Trophoblast cell (in vitro differentiated cells and primary cell): ENCODE measurements around the gene TUBA1C.
"Not testable (repeated sequence)": the region's sequence is repeated elsewhere in the genome, so short reads cannot be mapped to it uniquely, and the experiment has no call there.

Source experiments
- DNase-seq, 2 donors: peaks; one replicate each; pipeline ENCODE4 v3.0.0-alpha.2; 2016
- H2AFZ ChIP-seq: 2 replicates; pipeline ENCODE4 v1.6.1; 2013; ENCODE audit warnings: low read length, moderate library complexity, mild to moderate bottlenecking; ENCODE audit not compliant: insufficient read depth, poor library complexity
- H2AK5ac ChIP-seq: 2 replicates; pipeline ENCODE4 v1.6.1; 2013; ENCODE audit warnings: mild to moderate bottlenecking, low read length
- H2BK120ac ChIP-seq: 2 replicates; pipeline ENCODE4 v1.6.1; 2013; ENCODE audit warnings: low read length, mild to moderate bottlenecking, moderate library complexity; ENCODE audit not compliant: insufficient read depth, poor library complexity
- H2BK12ac ChIP-seq: 2 replicates; pipeline ENCODE4 v1.6.1; 2013; ENCODE audit warnings: mild to moderate bottlenecking, low read length, moderate library complexity
- H2BK5ac ChIP-seq: 2 replicates; pipeline ENCODE4 v1.6.1; 2013; ENCODE audit warnings: low read length, low read depth, moderate library complexity, mild to moderate bottlenecking; ENCODE audit not compliant: poor library complexity
- H3K14ac ChIP-seq: 2 replicates; pipeline ENCODE4 v1.6.1; 2013; ENCODE audit warnings: mild to moderate bottlenecking, low read length
- H3K18ac ChIP-seq: 2 replicates; pipeline ENCODE4 v1.6.1; 2013; ENCODE audit warnings: mild to moderate bottlenecking, low read length
- H3K23ac ChIP-seq: 2 replicates; pipeline ENCODE4 v1.6.1; 2013; ENCODE audit warnings: low read length
- H3K27ac ChIP-seq: 2 replicates; pipeline ENCODE4 v1.5.1; 2013; ENCODE audit warnings: low read depth, mild to moderate bottlenecking, inconsistent platforms, low read length, moderate library complexity
- H3K27me3 ChIP-seq: 2 replicates; pipeline ENCODE4 v1.6.1; 2013; ENCODE audit warnings: inconsistent platforms, mild to moderate bottlenecking, low read length, moderate library complexity; ENCODE audit not compliant: insufficient read depth
- H3K36me3 ChIP-seq, 2 experiments: 1 replicate in 1 of 2; 2 replicates in 1 of 2; pipeline ENCODE4 v1.6.1; 2013; ENCODE audit warnings: low read length in 2 of 2, mild to moderate bottlenecking in 2 of 2, moderate library complexity in 1 of 2; ENCODE audit not compliant: insufficient read depth in 2 of 2, control insufficient read depth in 1 of 2
- H3K4ac ChIP-seq: 2 replicates; pipeline ENCODE4 v1.6.1; 2013; ENCODE audit warnings: low read depth, mild to moderate bottlenecking, low read length, moderate library complexity
- H3K4me1 ChIP-seq, 2 experiments: 1 replicate in 1 of 2; 2 replicates in 1 of 2; pipeline ENCODE4 v1.6.1; 2013; ENCODE audit warnings: low read length in 2 of 2, mild to moderate bottlenecking in 2 of 2, moderate library complexity in 1 of 2; ENCODE audit not compliant: insufficient read depth in 2 of 2, control insufficient read depth in 1 of 2
- H3K4me2 ChIP-seq: 2 replicates; pipeline ENCODE4 v1.6.1; 2013; ENCODE audit warnings: inconsistent platforms, mild to moderate bottlenecking, low read length, moderate library complexity
- H3K4me3 ChIP-seq: 2 replicates; pipeline ENCODE4 v1.5.1; 2013; ENCODE audit warnings: mild to moderate bottlenecking, low read depth, low read length, inconsistent platforms
- H3K79me1 ChIP-seq: one replicate; pipeline ENCODE4 v1.6.1; 2013; ENCODE audit warnings: low read length
- H3K79me2 ChIP-seq: 2 replicates; pipeline ENCODE4 v1.6.1; 2013; ENCODE audit warnings: low read length, mild to moderate bottlenecking; ENCODE audit not compliant: control insufficient read depth, insufficient read depth, poor library complexity
- H3K9ac ChIP-seq: 2 replicates; pipeline ENCODE4 v1.6.1; 2013; ENCODE audit warnings: mild to moderate bottlenecking, low read length
- H3K9me3 ChIP-seq: 2 replicates; pipeline ENCODE4 v1.6.1; 2013; ENCODE audit warnings: low read depth, mild to moderate bottlenecking, control low read depth, inconsistent platforms, low read length; ENCODE audit not compliant: insufficient read depth
- H4K12ac ChIP-seq: 2 replicates; pipeline ENCODE4 v1.6.1; 2013; ENCODE audit warnings: low read depth, mild to moderate bottlenecking, low read length, moderate library complexity
- H4K8ac ChIP-seq: 2 replicates; pipeline ENCODE4 v1.6.1; 2013; ENCODE audit warnings: low read depth, mild to moderate bottlenecking, low read length, moderate library complexity
- H4K91ac ChIP-seq: one replicate; pipeline ENCODE4 v1.6.1; 2013; ENCODE audit warnings: low read depth, mild to moderate bottlenecking, low read length, moderate library complexity
- WGBS: extraction: QIAGEN DNeasy Blood & Tissue Kit; methylation state at CpG from one replicate; pipeline ENCODE4 v1.1.7; 2013; ENCODE audit warnings: missing lambda C conversion rate; ENCODE audit not compliant: insufficient read length, insufficient coverage; ENCODE audit errors: extremely low coverage; 5-methylcytosine and 5-hydroxymethylcytosine counted together

Gene TUBA1C

DNA sequence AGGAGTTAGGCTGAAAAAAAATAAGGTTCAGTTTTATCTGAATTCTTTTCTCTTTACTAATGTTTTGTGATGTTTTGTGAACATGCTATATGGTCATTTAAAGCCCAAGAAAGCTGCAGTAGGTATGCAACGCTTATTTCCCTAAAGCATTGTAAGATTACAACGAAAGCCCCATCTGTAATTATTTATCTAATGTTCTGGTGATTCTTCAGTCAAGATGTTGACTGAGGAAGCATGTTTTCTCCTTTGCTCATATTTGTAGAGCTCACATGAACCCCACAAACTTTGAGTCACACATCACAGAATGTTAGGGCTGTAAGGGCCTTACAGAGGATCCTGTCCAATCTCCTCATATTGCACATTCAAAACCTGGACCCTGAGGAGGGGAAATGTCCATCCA lies 3.2 kb upstream of the TUBA1C start:
- H3K4me3 ChIP-seq: no peak overlapping the region
- no peaks in the 10 kb centered on the region for H3K27me3 ChIP-seq
- no peak overlapping the region for H3K9ac ChIP-seq
- no peak overlapping the region for H4K91ac ChIP-seq
- H2BK5ac ChIP-seq: no peak overlapping the region
- peaks cover 19% of the 10 kb centered on the region for H3K79me2 ChIP-seq
- H3K18ac ChIP-seq: no peak overlapping the region
- no peak overlapping the region for H3K23ac ChIP-seq
- H4K8ac ChIP-seq: no peak overlapping the region
- no peak overlapping the region for H3K4ac ChIP-seq
- no CpG with 5 or more reads among the region's 2 CpGs for WGBS
- peaks cover 0 to 3% of the 10 kb centered on the region in 2 experiments for H3K4me1 ChIP-seq
- H2BK120ac ChIP-seq: no peak overlapping the region
- H3K14ac ChIP-seq: no peak overlapping the region
- no peak overlapping the region for H2AK5ac ChIP-seq
- DNase-seq: peak in 1 of 2 donors; percentile 23
- H3K4me2 ChIP-seq: no peak overlapping the region
- no peak overlapping the region for H3K27ac ChIP-seq
- H3K36me3 ChIP-seq: peaks cover 3% of the 10 kb centered on the region in 2 experiments
- H2AFZ ChIP-seq: no peak overlapping the region
- H4K12ac ChIP-seq: no peak overlapping the region
- H2BK12ac ChIP-seq: no peak overlapping the region
- H3K79me1 ChIP-seq: peaks cover 15% of the 10 kb centered on the region
- no peaks in the 10 kb centered on the region for H3K9me3 ChIP-seq

DNA sequence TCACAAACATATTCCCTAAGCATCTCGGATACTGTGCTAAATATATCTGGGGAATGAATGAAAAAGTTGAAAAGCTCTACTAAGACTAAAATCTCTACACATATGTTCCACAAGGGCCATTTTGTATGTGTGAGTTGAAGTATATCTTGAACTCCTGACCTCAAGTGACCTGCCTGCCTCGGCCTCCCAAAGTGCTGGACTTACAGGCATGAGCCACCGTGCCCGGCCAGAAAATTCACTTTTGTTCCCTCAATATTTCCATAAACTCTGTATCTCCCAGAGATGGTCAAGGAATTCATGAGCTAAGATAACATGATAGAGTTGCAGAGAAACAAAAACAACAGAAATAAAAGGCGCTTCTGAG lies 1.5 kb upstream of the TUBA1C start:
- H3K4me3 ChIP-seq: no peak overlapping the region
- H2BK12ac ChIP-seq: no peak overlapping the region
- H3K27ac ChIP-seq: no peak overlapping the region
- DNase-seq: no peak
- H3K9ac ChIP-seq: no peak overlapping the region
- H3K23ac ChIP-seq: no peak overlapping the region
- H3K14ac ChIP-seq: no peak overlapping the region
- no CpG with 5 or more reads among the region's 5 CpGs for WGBS
- H2BK5ac ChIP-seq: no peak overlapping the region
- no peaks in the 10 kb centered on the region for H3K27me3 ChIP-seq
- H4K91ac ChIP-seq: no peak overlapping the region
- no peak overlapping the region for H4K8ac ChIP-seq
- no peak overlapping the region for H2AFZ ChIP-seq
- no peak overlapping the region for H2BK120ac ChIP-seq
- H4K12ac ChIP-seq: no peak overlapping the region
- no peak overlapping the region for H3K4ac ChIP-seq
- H3K36me3 ChIP-seq: peaks cover 10% of the 10 kb centered on the region in 2 experiments
- peaks cover 15% of the 10 kb centered on the region for H3K79me1 ChIP-seq
- H3K4me2 ChIP-seq: peak overlapping the region; percentile 23
- H3K18ac ChIP-seq: no peak overlapping the region
- H3K4me1 ChIP-seq: peaks cover 11 to 14% of the 10 kb centered on the region in 2 experiments
- no peaks in the 10 kb centered on the region for H3K9me3 ChIP-seq
- H3K79me2 ChIP-seq: peaks cover 28% of the 10 kb centered on the region
- no peak overlapping the region for H2AK5ac ChIP-seq

DNA sequence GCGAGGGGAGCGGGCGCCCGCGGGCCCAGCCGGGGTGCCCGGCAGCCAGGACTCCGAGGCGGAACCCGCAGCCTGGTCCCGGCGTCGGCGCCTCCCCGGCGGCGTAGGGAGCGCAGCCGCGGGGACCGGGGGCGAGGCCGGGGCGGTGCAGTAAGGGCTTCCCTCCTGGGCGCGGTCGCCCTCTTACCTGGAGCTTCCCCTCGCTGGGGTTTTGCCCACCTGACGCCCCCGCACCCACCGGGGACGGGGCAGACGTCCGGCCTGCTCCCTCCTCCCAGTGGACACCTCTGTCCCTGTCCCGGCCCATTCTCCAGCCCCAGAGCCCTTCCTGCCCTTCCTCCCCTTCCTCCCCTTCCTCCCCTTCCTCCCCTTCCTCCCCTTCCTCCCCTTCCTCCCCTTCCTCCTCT lies 413 bp upstream of the TUBA1C start:
- Histone ChIP-seq H4K91ac (peak overlapping the region; percentile 98), H3K36me3 (peaks cover 14% of the 10 kb centered on the region in 2 experiments), H3K4ac (peak overlapping the region; percentile 95), H2BK120ac (peak overlapping the region; percentile 90), H3K4me1 (peaks cover 11 to 14% of the 10 kb centered on the region in 2 experiments), H2BK12ac (no peak overlapping the region), H3K27ac (peak overlapping the region; percentile 84), H2BK5ac (peak overlapping the region; percentile 81), H3K79me1 (peaks cover 15% of the 10 kb centered on the region), H4K12ac (peak overlapping the region; percentile 95), H3K4me2 (peak overlapping the region; percentile 61), H3K23ac (no peak overlapping the region), H3K14ac (peak overlapping the region; percentile 95), H3K27me3 (no peaks in the 10 kb centered on the region), H3K79me2 (peaks cover 28% of the 10 kb centered on the region), H3K9me3 (no peaks in the 10 kb centered on the region), H2AK5ac (peak overlapping the region; percentile 3), H4K8ac (peak overlapping the region; percentile 95), H2AFZ (peak overlapping the region; percentile 75), H3K4me3 (peak overlapping the region; percentile 85), H3K9ac (peak overlapping the region; percentile 61), H3K18ac (peak overlapping the region; percentile 91)
- no CpG with 5 or more reads among the region's 35 CpGs for WGBS
- peak in 1 of 2 donors; percentile 54 for DNase-seq

DNA sequence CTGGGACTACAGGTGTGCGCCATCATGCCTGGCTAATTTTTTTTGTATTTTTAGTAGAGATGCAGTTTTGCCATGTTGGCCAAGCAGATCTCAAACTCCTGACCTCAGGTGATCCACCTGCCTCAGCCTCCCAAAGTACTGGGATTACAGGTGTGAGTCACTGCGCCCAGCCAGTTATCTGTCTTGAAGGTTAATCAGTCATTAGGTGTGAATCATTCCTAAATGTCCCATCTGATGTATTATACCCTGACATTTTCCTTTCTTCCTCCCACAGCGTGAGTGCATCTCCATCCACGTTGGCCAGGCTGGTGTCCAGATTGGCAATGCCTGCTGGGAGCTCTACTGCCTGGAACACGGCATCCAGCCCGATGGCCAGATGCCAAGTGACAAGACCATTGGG lies 4.3 kb downstream of the TUBA1C start:
- peaks cover 38 to 53% of the 10 kb centered on the region in 2 experiments for H3K36me3 ChIP-seq
- peaks cover 11 to 14% of the 10 kb centered on the region in 2 experiments for H3K4me1 ChIP-seq
- peaks cover 14% of the 10 kb centered on the region for H3K79me1 ChIP-seq
- H2BK120ac ChIP-seq, H2BK12ac ChIP-seq, H3K23ac ChIP-seq, H2BK5ac ChIP-seq, H4K8ac ChIP-seq, H3K18ac ChIP-seq, H4K12ac ChIP-seq, H3K27me3 ChIP-seq, H3K4ac ChIP-seq, H3K9ac ChIP-seq, H2AK5ac ChIP-seq, H3K27ac ChIP-seq, H4K91ac ChIP-seq, H3K4me3 ChIP-seq, H2AFZ ChIP-seq, H3K14ac ChIP-seq, H3K4me2 ChIP-seq, H3K9me3 ChIP-seq: not testable (repeated sequence)
- H3K79me2 ChIP-seq: peaks cover 26% of the 10 kb centered on the region
- WGBS: no CpG with 5 or more reads among the region's 6 CpGs
- DNase-seq: peak in 1 of 2 donors; percentile 22
